ENCODE data around the gene STS.
A peak's percentile ranks its signal among the peaks of the same experiment; 100 is the strongest.

Gene STS

GRCh38 chrX:7117587-7117986 is 29.9 kb upstream of the STS start:
- no peak for TF ChIP-seq TCF12 (IDR thresholded peaks at IDR 0.05; ENCODE audit: low read depth)

- TF ChIP-seq CEBPB (IDR thresholded peaks at IDR 0.05) (peak; percentile 49; the same call in 1 of the 2 replicates), YY1 (IDR thresholded peaks at IDR 0.05; ENCODE audit: low read depth) (no peak)
Measured at GRCh38 chrX:7119950-7120877, 27.3 kb upstream of the STS start.

- TF ChIP-seq NFIC (IDR thresholded peaks at IDR 0.05) (no peak), EGR1 (IDR thresholded peaks at IDR 0.05) (no peak), RAD21 (IDR thresholded peaks at IDR 0.05; ENCODE audit: low read depth) (no peak), EP300 (IDR thresholded peaks at IDR 0.05; ENCODE audit: borderline replicate concordance) (no peak), FOXM1 (IDR thresholded peaks at IDR 0.05; ENCODE audit: borderline replicate concordance, low read depth) (no peak), YY1 (IDR thresholded peaks at IDR 0.05; ENCODE audit: low read depth) (no peak), TEAD4 (IDR thresholded peaks at IDR 0.05) (no peak), CEBPB (IDR thresholded peaks at IDR 0.05) (no peak)
- TF ChIP-seq, protein P1, sequence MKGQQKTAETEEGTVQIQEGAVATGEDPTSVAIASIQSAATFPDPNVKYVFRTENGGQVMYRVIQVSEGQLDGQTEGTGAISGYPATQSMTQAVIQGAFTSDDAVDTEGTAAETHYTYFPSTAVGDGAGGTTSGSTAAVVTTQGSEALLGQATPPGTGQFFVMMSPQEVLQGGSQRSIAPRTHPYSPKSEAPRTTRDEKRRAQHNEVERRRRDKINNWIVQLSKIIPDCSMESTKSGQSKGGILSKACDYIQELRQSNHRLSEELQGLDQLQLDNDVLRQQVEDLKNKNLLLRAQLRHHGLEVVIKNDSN (IDR thresholded peaks at IDR 0.05), result no peak
Measured at GRCh38 chrX:7120878-7121219, 26.7 kb upstream of the STS start.

DNA sequence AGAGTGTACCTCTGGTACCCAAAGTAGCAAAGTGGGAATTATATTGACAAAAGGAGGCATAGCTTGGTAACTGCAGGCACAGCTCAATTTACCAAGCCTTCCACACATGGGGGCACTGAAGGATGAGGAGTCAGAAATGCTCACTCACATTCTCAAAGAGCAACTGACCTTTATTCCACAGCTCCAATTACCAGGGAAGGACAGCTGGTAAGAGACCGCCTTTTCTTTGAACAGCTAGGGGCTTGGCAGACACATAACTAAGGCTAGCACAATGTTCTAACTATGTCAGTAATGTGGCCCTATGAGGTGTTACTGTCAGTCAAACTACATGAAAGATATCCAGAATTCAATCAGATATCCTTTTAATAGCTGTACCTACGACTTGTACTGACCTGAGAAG is 20.5 kb upstream of the STS start:
- TF ChIP-seq TCF12 (IDR thresholded peaks at IDR 0.05; ENCODE audit: low read depth), result no peak
- TF ChIP-seq, protein P2, sequence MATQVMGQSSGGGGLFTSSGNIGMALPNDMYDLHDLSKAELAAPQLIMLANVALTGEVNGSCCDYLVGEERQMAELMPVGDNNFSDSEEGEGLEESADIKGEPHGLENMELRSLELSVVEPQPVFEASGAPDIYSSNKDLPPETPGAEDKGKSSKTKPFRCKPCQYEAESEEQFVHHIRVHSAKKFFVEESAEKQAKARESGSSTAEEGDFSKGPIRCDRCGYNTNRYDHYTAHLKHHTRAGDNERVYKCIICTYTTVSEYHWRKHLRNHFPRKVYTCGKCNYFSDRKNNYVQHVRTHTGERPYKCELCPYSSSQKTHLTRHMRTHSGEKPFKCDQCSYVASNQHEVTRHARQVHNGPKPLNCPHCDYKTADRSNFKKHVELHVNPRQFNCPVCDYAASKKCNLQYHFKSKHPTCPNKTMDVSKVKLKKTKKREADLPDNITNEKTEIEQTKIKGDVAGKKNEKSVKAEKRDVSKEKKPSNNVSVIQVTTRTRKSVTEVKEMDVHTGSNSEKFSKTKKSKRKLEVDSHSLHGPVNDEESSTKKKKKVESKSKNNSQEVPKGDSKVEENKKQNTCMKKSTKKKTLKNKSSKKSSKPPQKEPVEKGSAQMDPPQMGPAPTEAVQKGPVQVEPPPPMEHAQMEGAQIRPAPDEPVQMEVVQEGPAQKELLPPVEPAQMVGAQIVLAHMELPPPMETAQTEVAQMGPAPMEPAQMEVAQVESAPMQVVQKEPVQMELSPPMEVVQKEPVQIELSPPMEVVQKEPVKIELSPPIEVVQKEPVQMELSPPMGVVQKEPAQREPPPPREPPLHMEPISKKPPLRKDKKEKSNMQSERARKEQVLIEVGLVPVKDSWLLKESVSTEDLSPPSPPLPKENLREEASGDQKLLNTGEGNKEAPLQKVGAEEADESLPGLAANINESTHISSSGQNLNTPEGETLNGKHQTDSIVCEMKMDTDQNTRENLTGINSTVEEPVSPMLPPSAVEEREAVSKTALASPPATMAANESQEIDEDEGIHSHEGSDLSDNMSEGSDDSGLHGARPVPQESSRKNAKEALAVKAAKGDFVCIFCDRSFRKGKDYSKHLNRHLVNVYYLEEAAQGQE (IDR thresholded peaks at IDR 0.05; ENCODE audit: low read depth), result no peak
- TF ChIP-seq, protein P1 (IDR thresholded peaks at IDR 0.05), result no peak
- TF ChIP-seq YY1 (IDR thresholded peaks at IDR 0.05; ENCODE audit: low read depth), result no peak
- no peak for TF ChIP-seq CREB1 (IDR thresholded peaks at IDR 0.05; ENCODE audit: low read depth)
- TF ChIP-seq NFIC (IDR thresholded peaks at IDR 0.05), result no peak
- TF ChIP-seq TEAD4 (IDR thresholded peaks at IDR 0.05), result no peak

DNA sequence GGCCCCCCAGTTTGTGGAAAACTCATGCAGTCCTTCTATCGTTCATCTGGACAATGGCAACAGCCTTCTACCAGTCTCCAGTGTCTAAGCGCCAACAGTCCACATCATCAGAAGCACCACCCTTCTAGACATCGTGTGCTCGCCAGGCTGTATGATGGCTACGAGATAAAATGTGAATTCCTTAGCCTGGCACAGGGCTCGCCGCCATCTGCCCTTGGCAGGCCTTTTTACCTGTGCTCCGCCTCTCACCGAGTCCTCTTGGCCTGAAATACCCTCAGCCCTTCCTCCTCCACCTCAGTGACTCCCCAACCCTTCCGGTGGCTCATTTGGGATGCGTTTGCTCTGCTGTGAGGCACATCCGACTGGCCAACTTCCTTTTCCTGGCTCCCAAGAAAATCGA is 15.9 kb upstream of the STS start:
- no peak for TF ChIP-seq TAF1 (IDR thresholded peaks at IDR 0.05; ENCODE audit: low read depth)
- no peak for TF ChIP-seq CREB1 (IDR thresholded peaks at IDR 0.05; ENCODE audit: low read depth)
- TF ChIP-seq EP300 (IDR thresholded peaks at IDR 0.05; ENCODE audit: borderline replicate concordance), result no peak
- TF ChIP-seq, protein P1 (IDR thresholded peaks at IDR 0.05), result no peak
- no peak for TF ChIP-seq YY1 (IDR thresholded peaks at IDR 0.05; ENCODE audit: low read depth)
- TF ChIP-seq CEBPB (IDR thresholded peaks at IDR 0.05), result no peak
- TF ChIP-seq ZBTB7A (IDR thresholded peaks at IDR 0.05; ENCODE audit: low read depth), result no peak
- TF ChIP-seq FOXM1 (IDR thresholded peaks at IDR 0.05; ENCODE audit: borderline replicate concordance, low read depth), result no peak
- no peak for TF ChIP-seq TEAD4 (IDR thresholded peaks at IDR 0.05)

GRCh38 chrX:7132335-7133049 is 15.0 kb upstream of the STS start:
- TF ChIP-seq NFIC (IDR thresholded peaks at IDR 0.05) (no peak), CEBPB (IDR thresholded peaks at IDR 0.05) (peak; percentile 75), CREB1 (IDR thresholded peaks at IDR 0.05; ENCODE audit: low read depth) (no peak), TAF1 (IDR thresholded peaks at IDR 0.05; ENCODE audit: low read depth) (no peak), TEAD4 (IDR thresholded peaks at IDR 0.05) (peak; percentile 86), RAD21 (IDR thresholded peaks at IDR 0.05; ENCODE audit: low read depth) (peak; percentile 34; the same call in 1 of the 2 replicates), EGR1 (IDR thresholded peaks at IDR 0.05) (no peak), EP300 (IDR thresholded peaks at IDR 0.05; ENCODE audit: borderline replicate concordance) (no peak; the same call in 1 of the 2 replicates), ZBTB7A (IDR thresholded peaks at IDR 0.05; ENCODE audit: low read depth) (no peak), FOXM1 (IDR thresholded peaks at IDR 0.05; ENCODE audit: borderline replicate concordance, low read depth) (no peak)
- TF ChIP-seq, protein P1 (IDR thresholded peaks at IDR 0.05), result no peak
- TF ChIP-seq, protein P2 (IDR thresholded peaks at IDR 0.05; ENCODE audit: low read depth), result no peak
- TF ChIP-seq, protein P3, sequence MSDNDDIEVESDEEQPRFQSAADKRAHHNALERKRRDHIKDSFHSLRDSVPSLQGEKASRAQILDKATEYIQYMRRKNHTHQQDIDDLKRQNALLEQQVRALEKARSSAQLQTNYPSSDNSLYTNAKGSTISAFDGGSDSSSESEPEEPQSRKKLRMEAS (IDR thresholded peaks at IDR 0.05), result 0 out of 2 replicates have a peak, but pooled peaks have one; percentile 24
